Lower lobe of right lung (tissue), 2 donors: ENCODE data around the gene WDFY4. TPM values are rescaled to one million over a fixed set of nuclear protein-coding genes. Genes with fewer than 3 reads are reported as not detected.
A peak's percentile ranks its signal among the peaks of the same experiment; 100 is the strongest.

Source experiments
- ATAC-seq, 2 donors: fragments of 200-7000 bp; cut with Tn5 transposase; one replicate each; pipeline ENCODE4 v1.9.1; 2020 to 2022; ENCODE audit warnings: mild to moderate bottlenecking in 2 of 2, moderate library complexity in 2 of 2
- DNase-seq: peaks from one replicate; pipeline ENCODE4 v3.0.0-alpha.2; 2020
- H3K27ac ChIP-seq: fragments of 200-600 bp; one replicate; pipeline ENCODE4 v1.8.0; 2022
- H3K27me3 ChIP-seq: fragments of 200-600 bp; one replicate; pipeline ENCODE4 v1.8.0; 2022; ENCODE audit warnings: low read depth
- H3K36me3 ChIP-seq: fragments of 200-600 bp; one replicate; pipeline ENCODE4 v1.8.0; 2022; ENCODE audit warnings: mild to moderate bottlenecking
- H3K4me1 ChIP-seq: fragments of 200-600 bp; one replicate; pipeline ENCODE4 v1.8.0; 2022
- H3K4me3 ChIP-seq: fragments of 200-600 bp; one replicate; pipeline ENCODE4 v1.8.0; 2022; ENCODE audit warnings: mild to moderate bottlenecking
- H3K9me3 ChIP-seq: fragments of 200-600 bp; one replicate; pipeline ENCODE4 v1.8.0; 2022
- intact Hi-C: fragments of 100-400 bp; cut with DNase I; formaldehyde crosslinking; loops from one replicate; pipeline ENCODE4 v1.11.0; 2022
- total RNA-seq: library from RNA; stranded (reverse); fragmentation: NEBNext Ultra II Directional; extraction: Animal tissue kit (Norgen Biotek cat#: 25700); gene quantifications from one replicate; pipeline ENCODE4 v1.2.1, GENCODE V29; 2021
- TF ChIP-seq, protein P1 (sequence below): fragments of 200-600 bp; IDR thresholded peaks from one replicate; pipeline ENCODE4 v1.8.0; 2022; ENCODE audit warnings: antibody characterized with exemption, mild to moderate bottlenecking
- donor health status: DM: no; HTN: yes; CAD: no; lungs with severe emphysema.

Gene WDFY4
- total RNA-seq, 1 donor from 2014 or later: 44.4 TPM

DNA sequence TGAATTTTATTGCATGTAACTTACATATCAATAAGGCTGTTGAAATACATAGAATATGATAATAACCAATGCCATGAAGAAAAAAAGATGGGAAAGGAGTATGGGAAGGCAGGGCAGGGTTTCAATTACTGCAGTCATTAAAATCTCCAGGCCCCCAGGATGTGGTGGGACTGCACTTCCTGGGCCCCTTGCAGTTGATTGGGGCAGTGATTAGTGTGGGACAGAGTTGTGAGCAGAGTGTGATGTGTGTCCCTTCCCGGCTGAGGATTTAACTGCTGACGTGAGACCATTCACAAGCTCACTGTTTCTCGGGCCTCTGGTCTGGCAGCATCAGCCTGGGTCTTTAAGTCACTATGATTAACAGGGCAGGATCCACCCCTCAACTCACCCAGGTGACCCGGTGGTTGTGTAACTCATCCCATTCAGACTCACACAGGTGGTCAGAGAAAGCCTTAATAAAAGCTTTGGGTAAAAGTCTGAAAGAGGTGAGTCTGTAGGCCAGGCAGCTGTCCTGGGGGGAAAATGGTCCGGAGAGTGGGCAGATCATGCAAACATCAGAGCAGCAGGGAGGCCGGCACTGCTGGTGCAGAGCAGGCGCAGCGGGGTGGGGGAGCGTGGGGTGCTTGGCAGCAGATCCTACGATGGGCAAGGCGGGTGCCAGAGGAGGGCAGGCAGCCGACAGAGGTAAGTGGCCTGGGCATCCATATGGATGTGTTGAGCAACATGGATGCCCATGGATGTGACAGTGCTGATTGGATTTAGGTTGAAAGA, 36.3 kb upstream of the WDFY4 start:
- H3K27ac ChIP-seq: no peak overlapping the region
- TF ChIP-seq, protein P1, sequence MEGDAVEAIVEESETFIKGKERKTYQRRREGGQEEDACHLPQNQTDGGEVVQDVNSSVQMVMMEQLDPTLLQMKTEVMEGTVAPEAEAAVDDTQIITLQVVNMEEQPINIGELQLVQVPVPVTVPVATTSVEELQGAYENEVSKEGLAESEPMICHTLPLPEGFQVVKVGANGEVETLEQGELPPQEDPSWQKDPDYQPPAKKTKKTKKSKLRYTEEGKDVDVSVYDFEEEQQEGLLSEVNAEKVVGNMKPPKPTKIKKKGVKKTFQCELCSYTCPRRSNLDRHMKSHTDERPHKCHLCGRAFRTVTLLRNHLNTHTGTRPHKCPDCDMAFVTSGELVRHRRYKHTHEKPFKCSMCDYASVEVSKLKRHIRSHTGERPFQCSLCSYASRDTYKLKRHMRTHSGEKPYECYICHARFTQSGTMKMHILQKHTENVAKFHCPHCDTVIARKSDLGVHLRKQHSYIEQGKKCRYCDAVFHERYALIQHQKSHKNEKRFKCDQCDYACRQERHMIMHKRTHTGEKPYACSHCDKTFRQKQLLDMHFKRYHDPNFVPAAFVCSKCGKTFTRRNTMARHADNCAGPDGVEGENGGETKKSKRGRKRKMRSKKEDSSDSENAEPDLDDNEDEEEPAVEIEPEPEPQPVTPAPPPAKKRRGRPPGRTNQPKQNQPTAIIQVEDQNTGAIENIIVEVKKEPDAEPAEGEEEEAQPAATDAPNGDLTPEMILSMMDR: no peak
- ATAC-seq: no peak
- no peak overlapping the region for H3K4me3 ChIP-seq
- DNase-seq: no peak
- no peaks in the 10 kb centered on the region for H3K27me3 ChIP-seq
- intact Hi-C loops: no loop called here
- no peaks in the 10 kb centered on the region for H3K9me3 ChIP-seq
- H3K4me1 ChIP-seq: no peaks in the 10 kb centered on the region
- H3K36me3 ChIP-seq: no peaks in the 10 kb centered on the region

DNA sequence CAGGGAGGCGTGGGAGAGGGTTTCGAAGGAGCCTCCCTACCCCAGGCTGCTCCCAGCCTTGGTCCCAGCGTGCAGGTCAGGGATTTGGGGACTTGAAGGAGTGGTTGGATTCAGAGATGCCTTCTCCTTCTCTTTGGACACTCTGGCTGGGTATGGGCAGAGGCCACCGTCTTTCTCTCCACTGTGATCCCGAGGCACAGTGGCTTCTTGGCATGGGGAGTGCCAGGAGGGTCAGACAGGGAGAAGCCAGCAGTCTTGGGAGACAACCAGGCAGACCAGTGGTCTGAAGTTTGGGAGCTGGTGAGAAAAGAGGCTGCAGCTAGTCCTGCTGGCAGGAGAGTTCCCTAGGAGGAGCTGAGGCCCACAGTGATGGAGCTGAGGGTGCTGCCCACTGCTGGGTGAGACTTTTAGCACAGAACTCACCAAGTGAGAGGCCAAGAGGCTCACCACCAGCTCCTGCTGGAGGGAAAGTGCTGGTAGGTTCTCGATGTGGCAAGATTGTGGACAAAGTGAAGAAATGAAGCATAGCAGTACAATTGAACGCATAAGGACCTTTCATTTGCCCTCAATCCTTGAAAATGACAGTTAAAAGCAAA, 35.2 kb upstream of the WDFY4 start:
- Histone ChIP-seq H3K27me3 (no peaks in the 10 kb centered on the region), H3K4me3 (no peak overlapping the region), H3K27ac (no peak overlapping the region), H3K9me3 (no peaks in the 10 kb centered on the region), H3K4me1 (no peaks in the 10 kb centered on the region), H3K36me3 (no peaks in the 10 kb centered on the region)
- peak in 1 of 2 donors; percentile 38 for ATAC-seq
- TF ChIP-seq, protein P1: no peak
- intact Hi-C loops: no loop called here
- DNase-seq: no peak

GRCh38 chr10:48651293-48651692, 33.4 kb upstream of the WDFY4 start:
- H3K9me3 ChIP-seq: no peaks in the 10 kb centered on the region
- no peak for ATAC-seq
- H3K36me3 ChIP-seq: no peaks in the 10 kb centered on the region
- H3K27ac ChIP-seq: no peak overlapping the region
- intact Hi-C loops: no loop called here
- no peak overlapping the region for H3K4me3 ChIP-seq
- H3K4me1 ChIP-seq: peaks cover 11% of the 10 kb centered on the region
- DNase-seq: no peak
- TF ChIP-seq, protein P1: no peak
- H3K27me3 ChIP-seq: no peaks in the 10 kb centered on the region

GRCh38 chr10:48651839-48652238, 32.8 kb upstream of the WDFY4 start:
- Histone ChIP-seq H3K4me1 (peaks cover 17% of the 10 kb centered on the region), H3K27ac (no peak overlapping the region), H3K36me3 (no peaks in the 10 kb centered on the region), H3K27me3 (no peaks in the 10 kb centered on the region), H3K9me3 (no peaks in the 10 kb centered on the region), H3K4me3 (no peak overlapping the region)
- intact Hi-C loops: no loop called here
- TF ChIP-seq, protein P1: no peak
- DNase-seq: no peak
- ATAC-seq: no peak

- no peak overlapping the region for H3K27ac ChIP-seq
- H3K9me3 ChIP-seq: no peaks in the 10 kb centered on the region
- TF ChIP-seq, protein P1: no peak
- intact Hi-C loops: no loop called here
- no peaks in the 10 kb centered on the region for H3K27me3 ChIP-seq
- DNase-seq (no peak), ATAC-seq (no peak)
- H3K4me3 ChIP-seq: no peak overlapping the region
- H3K4me1 ChIP-seq: peaks cover 17% of the 10 kb centered on the region
- no peaks in the 10 kb centered on the region for H3K36me3 ChIP-seq
Measured at GRCh38 chr10:48652344-48652743, 32.3 kb upstream of the WDFY4 start.
